Effector CD8-positive, alpha-beta T cell (primary cell): Measurements from ENCODE around the gene ZNF398.
"Not testable (repeated sequence)": the region's sequence is repeated elsewhere in the genome, so short reads cannot be mapped to it uniquely, and the experiment has no call there.

Source experiments
- DNase-seq: peaks from one replicate; lab custom pipeline; 2025; lab: John Stamatoyannopoulos, UW
- total RNA-seq, 4 experiments: gene quantifications; one replicate each; lab custom pipeline; 2026; lab: John Stamatoyannopoulos, UW

Gene ZNF398, protein sequence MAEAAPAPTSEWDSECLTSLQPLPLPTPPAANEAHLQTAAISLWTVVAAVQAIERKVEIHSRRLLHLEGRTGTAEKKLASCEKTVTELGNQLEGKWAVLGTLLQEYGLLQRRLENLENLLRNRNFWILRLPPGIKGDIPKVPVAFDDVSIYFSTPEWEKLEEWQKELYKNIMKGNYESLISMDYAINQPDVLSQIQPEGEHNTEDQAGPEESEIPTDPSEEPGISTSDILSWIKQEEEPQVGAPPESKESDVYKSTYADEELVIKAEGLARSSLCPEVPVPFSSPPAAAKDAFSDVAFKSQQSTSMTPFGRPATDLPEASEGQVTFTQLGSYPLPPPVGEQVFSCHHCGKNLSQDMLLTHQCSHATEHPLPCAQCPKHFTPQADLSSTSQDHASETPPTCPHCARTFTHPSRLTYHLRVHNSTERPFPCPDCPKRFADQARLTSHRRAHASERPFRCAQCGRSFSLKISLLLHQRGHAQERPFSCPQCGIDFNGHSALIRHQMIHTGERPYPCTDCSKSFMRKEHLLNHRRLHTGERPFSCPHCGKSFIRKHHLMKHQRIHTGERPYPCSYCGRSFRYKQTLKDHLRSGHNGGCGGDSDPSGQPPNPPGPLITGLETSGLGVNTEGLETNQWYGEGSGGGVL
- 52.4 to 72.9 (median 68.1) reads per million in 4 experiments for total RNA-seq

DNA sequence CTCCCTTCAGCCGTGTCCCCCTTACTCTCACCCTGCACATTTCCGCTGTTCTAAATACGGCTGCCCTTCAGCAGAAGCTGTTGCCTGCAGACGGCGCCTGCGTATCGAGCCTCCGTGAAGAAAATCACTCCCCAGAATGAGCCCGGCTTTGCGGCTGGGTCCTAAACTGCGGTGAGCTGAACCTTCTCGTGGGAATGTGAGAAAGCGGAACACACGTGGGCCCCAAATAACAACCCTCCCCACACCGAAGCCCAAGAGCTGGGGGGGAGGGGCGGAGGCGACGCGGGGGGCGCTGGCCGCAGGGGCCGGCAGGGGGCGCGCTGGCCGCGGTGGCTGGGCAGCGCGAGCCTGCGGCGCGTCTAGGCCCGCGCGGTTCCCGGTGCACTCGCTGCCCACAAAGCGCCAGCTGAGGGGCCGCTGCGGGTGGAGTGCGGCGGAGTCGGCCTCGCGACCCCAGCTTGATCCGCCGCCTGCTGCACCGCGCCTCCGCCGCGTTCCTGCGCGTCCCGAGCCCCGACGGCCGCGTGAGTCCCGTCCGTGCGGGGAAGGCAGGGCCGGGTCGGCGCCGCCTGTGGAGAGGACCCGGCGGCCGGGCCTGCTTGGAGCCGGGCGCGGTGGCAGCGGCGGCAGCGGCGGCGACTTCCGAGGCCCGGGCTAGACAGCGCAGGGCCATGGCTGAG is at the start of gene ZNF398:
Gene ZNF398 (plus strand): TSS at position 382 of the 680 bp plus-strand sequence. CDS start 290 bp downstream, at position 672.
- DNase-seq = peak; percentile 70

DNA sequence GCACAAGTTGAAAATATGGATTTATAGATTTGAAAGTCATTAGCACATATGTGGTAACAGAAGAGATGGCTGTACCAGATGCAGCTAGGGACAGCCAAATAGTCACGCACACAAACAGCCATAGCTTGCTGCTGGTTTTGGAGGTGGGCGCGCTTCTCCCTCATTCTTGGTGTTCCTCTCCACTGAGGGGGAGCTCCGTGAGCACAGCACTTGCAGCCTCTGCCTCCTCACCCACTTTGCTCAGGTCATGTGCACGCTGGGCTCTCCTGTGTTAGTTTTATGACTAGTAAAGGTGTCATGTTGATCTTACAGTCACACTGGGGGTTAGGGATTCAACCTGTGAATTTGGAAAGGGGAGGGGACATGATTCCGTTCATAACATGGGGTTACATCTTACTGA is 48.2 kb upstream of the ZNF398 start:
- no peak for DNase-seq

DNA sequence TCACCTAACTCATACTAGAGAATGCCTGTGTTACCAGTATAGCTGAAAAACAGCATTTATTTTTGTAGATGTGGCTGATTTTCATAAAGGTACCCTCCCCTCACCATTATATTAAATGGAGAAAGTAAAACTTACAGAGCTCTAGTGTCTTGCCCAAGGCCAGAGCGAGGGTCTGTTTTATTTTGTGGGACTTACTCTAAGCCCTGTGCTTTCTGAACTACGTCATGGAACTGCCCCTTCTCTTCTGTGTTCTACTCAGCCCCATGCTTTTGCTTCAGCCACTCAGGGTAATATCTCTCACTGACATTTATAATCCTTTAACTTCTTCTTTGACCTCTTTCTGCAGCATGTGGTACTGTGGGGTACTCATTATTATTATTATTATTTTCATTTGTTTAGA is 46.4 kb upstream of the ZNF398 start:
- no peak for DNase-seq

DNA sequence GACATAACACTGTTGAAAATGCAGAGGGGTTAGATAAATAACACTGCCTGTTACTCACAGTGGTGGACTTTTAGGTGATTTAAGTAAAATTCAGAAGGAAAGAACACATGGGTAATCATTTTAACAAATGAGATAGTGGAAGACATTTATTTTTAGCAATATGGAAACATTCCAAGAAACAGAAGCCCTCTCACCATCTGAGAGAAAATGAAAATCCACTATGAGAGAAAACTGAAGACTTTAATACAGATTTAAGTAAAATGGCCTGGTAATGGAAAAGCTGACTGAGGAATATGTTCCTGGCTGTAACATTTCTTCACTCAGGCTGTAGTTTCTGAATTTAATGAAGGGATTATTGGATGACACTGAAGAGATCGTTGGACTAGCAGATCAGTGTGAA is 44.6 kb upstream of the ZNF398 start:
- no peak for DNase-seq

DNA sequence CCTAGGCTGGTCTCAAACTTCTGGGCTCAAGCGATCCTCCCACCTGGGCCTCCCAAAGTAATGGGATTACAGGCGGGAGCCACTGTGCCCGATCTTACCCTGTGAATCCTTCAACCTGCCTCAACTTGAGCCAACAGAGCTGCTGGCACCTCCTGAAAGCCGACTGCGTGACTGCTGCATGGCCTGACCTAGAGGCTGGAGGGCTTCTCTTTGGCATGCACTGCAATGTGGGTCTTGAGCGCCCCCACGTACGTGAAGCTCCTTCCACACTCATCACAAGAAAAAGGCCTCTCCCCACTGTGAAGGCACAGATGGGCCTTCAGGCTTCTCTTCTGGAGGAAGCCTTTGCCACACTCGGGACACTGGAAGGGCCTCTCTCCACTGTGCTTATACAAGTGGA is 43.8 kb upstream of the ZNF398 start:
- no peak for DNase-seq

DNA sequence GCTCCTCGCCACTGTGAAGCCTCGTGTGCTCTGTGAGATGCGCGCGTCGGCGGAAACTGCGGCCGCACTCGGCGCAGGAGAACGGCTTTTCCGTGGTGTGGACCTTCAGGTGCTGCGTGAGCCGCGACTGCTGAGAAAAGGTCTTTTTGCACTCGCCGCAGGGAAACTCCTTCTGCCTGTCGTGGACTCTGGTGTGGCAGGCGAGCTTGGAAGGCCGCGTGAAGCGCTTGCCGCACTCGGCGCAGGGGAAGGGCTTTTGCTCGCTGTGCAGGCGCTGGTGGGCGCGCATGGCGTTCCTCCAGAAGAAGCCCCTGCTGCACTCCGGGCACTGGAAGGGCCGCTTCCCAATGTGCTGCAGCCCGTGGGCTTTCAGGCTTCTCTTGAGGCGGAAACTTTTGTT is 43.0 kb upstream of the ZNF398 start:
- no peak for DNase-seq

DNA sequence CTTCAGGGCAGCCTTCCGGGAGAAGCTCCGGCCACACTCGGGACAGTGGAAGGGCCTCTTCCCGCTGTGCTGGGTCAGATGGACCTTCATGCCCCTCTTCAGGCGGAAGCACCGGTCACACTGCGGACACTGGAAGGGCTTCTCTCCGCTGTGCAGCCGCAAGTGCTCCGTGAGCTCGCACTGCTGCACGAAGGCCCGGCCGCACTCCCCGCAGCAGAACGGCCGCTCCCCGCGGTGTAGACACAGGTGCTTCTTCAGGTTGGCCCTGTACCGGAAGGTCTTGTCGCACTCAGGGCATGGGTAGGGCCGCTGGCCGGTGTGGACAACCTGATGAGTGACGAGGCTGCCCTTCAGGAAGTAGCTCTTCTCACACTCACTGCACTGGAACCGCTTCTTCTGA is 42.5 kb upstream of the ZNF398 start:
- no peak for DNase-seq

DNA sequence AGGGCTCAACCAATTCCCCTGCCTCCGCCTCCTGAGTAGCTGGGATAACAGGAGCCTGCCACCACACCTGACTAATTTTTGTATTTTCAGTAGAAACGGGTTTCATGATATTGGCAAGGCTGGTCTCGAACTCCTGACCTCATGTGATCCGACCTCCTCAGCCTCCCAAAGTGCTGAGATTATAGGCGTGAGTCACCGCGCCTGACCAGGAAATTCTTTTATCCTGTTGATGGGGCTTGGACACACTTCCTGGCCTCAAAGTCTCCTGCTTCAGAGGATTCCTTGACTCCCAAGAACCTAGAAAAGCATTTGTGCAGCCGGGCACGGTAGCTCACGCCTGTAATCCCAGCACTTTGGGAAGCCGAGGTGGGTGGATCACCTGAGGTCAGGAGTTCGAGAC is 37.3 kb upstream of the ZNF398 start:
- DNase-seq = no peak

DNA sequence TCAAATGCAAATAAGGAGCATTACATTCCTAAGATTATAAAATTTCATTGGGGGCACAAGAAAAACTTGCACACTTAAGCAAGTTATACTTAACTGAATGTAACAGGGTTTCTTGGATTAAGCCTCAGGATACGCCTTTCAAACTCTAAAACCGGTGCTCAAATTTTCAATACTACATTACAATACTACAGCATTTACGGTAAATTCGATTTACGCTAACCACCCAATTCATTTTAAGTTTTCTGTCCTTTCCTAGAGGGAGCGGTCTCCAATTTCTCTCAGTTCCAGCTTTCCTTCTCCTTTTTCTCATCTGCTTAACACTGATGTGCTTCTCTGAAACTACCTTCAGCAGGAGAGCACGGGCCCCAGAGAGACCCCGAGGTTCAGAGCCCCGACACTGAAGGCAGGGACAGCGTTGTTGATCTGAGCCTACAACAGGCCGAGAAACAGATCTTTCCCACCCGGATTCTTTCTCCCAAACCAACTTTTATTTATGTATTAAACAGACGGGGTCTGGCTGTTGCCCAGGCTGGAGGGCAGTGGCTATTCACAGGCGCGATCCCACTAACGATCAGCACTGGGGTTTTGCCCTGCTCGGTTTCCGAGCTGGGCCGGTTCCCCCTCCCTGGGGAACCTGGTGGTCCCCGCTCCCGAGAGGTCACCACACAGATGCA is 21.9 kb upstream of the ZNF398 start:
- DNase-seq = no peak

DNA sequence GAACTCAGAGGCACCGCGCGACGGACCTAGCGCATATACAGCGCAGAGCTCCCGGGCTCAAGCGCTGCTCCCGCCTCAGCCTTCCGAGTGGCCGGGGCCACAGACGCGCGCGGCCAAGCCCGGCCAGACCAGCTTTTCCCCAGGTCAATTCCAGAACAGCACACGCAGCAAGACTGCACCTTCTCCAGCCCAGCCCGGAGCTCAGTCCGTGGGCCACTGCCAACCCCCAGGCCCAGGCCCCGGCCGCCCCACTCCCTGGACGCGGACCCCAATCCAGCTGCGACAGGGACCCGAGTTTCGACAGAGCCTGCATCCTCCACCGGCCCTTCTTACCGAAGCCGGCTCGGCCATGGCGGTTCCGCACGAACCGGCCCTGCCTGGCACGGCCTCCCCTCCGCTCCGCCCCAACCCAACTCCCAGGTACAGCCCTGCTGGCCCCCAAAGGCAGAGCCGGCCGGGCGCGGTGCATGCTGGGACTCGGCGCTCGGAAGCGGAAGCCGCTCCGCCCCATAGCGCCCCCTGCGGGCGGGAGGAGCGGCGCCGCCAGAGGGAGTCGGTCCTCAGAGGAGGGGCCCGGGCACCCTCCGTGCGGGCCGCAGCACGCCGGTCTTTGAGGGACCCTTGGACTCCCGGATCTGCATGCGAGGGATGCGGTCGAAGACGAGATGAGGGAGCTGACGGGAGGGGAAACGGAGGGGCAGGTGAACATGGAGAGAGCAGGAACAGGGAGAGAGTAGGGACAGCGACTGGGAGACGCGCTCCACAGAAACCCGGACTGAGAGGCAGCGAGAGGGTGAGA is 21.2 kb upstream of the ZNF398 start, which contains the start of gene ZNF425:
Gene ZNF425 (minus strand): TSS at position 462 of the 799 bp plus-strand sequence. CDS start 111 bp downstream, at position 351.
- peak; percentile 91 for DNase-seq

DNA sequence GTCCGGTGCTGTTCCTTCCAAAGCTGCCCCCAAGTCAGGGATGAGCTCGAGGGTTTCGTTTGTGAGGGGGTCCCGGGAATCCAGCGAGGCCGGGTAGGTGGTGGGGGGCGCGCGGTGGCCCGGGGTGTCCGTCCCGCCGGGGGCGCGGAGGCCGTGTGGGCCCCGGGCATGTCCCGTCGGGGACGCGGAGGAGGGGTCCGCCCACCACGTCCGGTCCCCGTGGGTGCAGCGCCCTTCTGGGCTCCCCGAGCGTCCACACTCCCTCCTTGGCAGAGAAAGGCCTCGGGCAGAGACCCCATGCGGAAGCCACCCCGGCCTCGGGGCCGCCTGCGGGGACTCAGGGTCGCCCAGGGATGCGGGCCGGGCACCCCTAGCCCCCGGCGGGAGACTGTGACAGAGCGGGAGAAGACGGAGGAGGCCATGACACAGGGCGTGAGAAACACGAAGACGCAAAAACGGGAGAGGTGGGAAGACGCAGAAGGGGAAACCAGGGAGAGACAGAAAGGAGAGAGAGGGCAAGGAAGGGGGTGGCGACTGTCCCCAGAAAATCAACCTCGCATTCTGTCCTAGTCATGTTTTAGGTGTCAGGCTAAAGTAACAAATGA is 20.5 kb upstream of the ZNF398 start:
- peak; percentile 13 for DNase-seq

DNA sequence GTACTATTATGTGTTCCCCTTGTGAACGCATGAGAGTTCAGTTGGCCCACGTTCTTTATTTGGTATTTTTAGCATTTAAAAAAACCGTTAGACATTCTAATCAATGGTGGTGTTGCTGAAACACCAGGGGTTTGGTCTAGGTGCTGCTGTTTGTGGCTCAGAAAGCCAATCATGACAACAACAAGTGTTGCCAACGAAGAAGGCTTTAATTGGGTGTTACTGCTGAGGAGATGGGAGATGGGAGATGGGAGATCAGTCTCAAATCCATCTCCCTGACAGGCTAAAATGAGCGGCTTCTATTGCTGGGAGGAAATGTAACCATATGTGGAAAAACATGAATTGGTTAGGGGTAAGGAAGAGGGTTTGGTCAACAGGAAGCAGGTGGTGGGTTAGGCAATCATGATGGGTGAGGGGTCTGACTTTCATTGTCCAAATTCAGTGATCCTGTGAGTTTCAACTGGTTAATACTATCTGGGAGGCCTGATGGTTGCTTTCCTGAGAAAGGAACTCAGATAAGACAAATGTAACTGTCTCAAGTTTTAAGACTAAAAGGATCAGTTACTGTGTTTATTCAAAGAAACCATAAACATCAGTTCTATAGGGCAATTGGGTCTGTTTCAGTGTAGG is 16.6 kb upstream of the ZNF398 start:
- DNase-seq = no peak

DNA sequence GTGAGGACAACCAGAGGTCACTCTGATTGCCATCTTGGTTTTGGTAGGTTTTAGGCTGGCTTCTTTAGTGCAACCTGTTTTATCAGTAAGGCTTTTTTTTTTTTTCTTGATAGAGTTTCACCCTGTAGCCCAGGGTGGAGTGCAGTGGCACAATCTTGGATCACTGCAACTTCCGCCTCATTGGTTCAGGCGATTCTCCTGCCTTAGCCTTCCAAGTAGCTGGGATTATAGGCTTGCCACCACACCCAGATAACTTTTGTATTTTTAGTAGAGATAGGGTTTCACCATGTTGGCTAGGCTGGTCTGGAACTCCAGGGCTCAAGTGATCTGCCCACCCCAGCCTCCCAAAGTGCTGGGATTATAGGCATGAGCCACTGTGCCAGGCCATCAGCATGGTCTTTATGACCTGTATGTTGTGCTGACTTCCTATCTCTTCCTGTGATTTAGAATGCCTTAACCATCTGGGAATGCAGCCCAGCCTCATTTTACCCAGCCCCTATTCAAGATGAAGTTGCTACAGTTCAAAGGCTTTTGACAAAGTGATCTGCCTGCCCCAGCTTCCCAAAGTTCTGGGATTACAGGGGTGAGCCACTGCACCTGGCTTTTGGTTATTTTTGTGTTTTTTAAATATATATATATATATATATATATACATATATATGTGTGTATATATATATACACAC is 14.1 kb upstream of the ZNF398 start:
- no peak for DNase-seq

DNA sequence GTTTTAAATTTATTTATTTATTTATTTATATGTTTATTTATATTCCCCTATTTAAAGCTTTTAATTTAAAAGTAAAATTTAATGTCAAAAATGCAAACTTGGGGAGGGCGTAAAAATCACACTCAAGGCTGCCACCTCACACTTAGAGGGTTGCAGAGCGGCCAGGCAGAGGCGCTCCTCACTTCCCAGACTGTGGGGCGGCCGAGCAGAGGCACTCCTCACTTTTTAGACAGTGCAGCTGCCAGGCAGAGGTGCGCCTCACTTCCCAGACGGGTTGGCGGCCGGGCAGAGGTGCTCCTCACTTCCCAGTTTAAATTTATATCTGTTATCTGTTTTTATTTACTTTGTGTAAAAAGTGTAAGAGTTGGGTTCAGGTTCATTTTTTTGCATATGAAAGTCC is 11.1 kb upstream of the ZNF398 start:
- DNase-seq = no peak

DNA sequence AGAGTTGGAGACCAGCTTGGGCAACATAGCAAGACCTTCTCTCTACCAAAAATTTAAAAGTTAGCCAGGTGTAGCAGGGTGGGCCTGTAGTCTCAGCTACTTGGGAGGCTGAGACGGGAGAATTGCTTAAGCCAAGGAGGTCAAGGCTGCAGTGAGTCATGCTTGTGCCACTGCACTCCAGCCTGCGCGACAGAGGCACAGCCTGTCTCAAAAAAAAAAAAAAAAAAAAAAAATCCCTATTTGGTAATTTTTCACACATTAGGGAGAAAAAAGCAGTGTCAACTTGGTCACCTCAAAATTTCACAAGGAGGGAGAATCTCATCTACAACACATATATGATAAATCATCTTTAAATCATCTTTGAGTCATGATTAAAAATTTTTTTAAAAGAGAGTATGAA is 6.4 kb upstream of the ZNF398 start:
- no peak for DNase-seq

DNA sequence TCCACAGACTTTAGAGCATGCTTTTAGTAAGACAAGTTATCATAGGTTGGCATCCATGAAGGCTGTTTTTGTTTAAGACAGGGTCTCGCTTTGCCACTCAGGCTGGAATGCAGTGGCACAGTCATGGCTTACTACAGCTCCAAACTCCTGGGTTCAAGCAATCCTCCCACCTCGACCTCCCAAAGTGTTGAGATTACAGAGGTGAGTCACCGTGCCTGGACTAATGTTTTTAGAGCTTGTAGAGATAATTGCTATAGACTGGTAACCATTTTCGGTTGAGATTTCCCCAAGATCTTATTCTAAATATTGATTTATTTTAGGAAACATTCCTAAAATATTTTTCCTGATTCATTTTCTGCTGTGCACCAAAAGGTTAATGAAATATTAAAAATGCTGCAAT is 5.4 kb upstream of the ZNF398 start:
- DNase-seq = no peak

DNA sequence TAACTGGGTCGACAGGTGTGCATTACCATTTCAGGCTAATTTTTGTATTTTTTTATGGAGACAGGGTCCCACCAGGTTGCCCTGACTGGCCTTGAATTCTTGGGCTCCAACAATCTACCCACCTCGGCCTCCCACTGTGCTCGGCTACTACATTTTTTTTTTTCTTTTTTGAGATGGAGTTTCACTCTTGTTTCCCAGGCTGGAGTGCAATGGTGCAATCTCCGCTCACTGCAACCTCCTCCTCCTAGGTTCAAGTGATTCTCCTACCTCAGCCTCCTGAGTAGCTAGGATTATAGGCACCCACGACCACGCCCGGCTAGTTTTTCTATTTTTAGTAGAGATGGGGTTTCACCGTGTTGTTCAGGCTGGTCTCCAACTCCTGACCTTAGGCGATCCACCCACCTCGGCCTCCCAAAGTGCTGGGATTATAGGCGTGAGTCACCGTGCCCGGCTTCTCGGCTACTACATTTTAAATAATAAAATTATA is 2.8 kb upstream of the ZNF398 start:
- not testable (repeated sequence) for DNase-seq

DNA sequence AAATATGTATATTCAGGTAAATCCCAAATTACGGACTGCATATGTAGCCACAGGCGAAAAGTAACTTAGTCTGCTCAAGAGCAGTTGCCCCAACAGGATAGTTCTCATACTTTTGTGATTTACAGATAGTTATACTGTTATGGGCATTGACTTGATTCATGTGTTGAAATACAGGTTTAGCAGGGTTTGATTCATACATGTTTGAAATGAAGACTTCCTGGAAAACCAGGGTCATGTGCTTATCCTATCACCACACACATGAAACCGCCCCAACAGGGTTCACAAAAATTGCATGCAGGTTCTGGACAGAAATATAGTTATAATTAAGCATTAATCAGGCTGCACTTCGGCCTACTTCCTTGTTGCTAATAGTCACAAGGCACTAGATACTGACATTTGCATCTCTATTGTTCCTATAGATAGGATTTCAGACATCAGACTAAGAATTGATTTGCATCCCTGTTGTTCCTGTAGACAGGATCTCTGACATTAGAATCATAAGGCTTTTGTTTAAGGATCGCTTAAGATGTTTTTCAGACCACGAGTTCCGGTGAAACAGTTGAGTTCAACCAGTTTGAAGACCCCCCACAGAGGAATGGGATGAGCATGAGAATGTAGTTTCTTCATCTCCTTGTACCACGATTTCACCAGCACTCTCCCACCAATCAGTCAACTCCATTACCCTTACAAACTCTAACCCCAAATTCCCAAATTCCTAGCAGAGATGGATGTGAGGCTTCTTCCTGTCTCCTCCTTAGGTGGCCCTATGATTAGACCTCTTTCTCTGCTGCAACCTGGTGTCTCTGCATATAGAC is 2.0 kb upstream of the ZNF398 start:
- DNase-seq = no peak
